Neural crest cell (in vitro differentiated cells): ENCODE measurements around the gene RUVBL1. TPM values are rescaled to one million over a fixed set of nuclear protein-coding genes. Genes with fewer than 3 reads are reported as not detected.

Experiments used
- DNase-seq: peaks from one replicate; pipeline ENCODE4 v3.0.0; 2021; ENCODE audit warnings: low read depth, mixed read lengths, low spot score
- H3K27ac Mint-ChIP-seq: one replicate; pipeline ENCODE4 v1.8.0; 2021; ENCODE audit warnings: mild to moderate bottlenecking, mixed read lengths; ENCODE audit not compliant: unreplicated experiment
- H3K27me3 Mint-ChIP-seq: 2 replicates; pipeline ENCODE4 v1.8.0; 2021; ENCODE audit warnings: low read depth, mild to moderate bottlenecking, mixed read lengths
- H3K36me3 Mint-ChIP-seq: 2 replicates; pipeline ENCODE4 v1.8.0; 2021; ENCODE audit warnings: low read depth, mild to moderate bottlenecking, mixed read lengths
- H3K4me1 Mint-ChIP-seq: 2 replicates; pipeline ENCODE4 v1.8.0; 2021; ENCODE audit warnings: mixed read lengths
- H3K4me3 Mint-ChIP-seq: one replicate; pipeline ENCODE4 v1.8.0; 2021; ENCODE audit warnings: mild to moderate bottlenecking, mixed read lengths
- H3K9me3 Mint-ChIP-seq: 2 replicates; pipeline ENCODE4 v1.8.0; 2021; ENCODE audit warnings: mixed read lengths
- CTCF ChIP-seq: fragments of 200-600 bp; sonication (generic); conservative IDR thresholded peaks from 2 replicates; pipeline ENCODE4 v1.5.0; 2021; ENCODE audit warnings: antibody characterized with exemption, mild to moderate bottlenecking
- total RNA-seq: library from RNA; stranded (reverse); gene quantifications from 2 replicates; pipeline ENCODE4 v1.2.1, GENCODE V29; 2021

The RUVBL1 gene
- total RNA-seq, 1 donor from 2014 or later: 93.1 TPM

GRCh38 chr3:128056258-128056657 lies 67.4 kb downstream of the RUVBL1 start:
- Mint-ChIP-seq H3K4me1 (peaks cover 35% of the 10 kb centered on the region), H3K27ac (no peak overlapping the region), H3K27me3 (no peaks in the 10 kb centered on the region), H3K36me3 (peaks cover 11% of the 10 kb centered on the region), H3K9me3 (no peaks in the 10 kb centered on the region), H3K4me3 (no peak overlapping the region)
- no peak for DNase-seq
- no peak for TF ChIP-seq CTCF

GRCh38 chr3:128054367-128054766 lies 69.2 kb downstream of the RUVBL1 start:
- no peak for TF ChIP-seq CTCF
- peaks cover 2% of the 10 kb centered on the region for H3K36me3 Mint-ChIP-seq
- H3K27me3 Mint-ChIP-seq: no peaks in the 10 kb centered on the region
- H3K9me3 Mint-ChIP-seq: no peaks in the 10 kb centered on the region
- H3K4me3 Mint-ChIP-seq: peak overlapping the region; percentile 98
- DNase-seq: no peak
- peaks cover 39% of the 10 kb centered on the region for H3K4me1 Mint-ChIP-seq
- no peak overlapping the region for H3K27ac Mint-ChIP-seq

GRCh38 chr3:128053614-128054013 lies 70.0 kb downstream of the RUVBL1 start:
- peak overlapping the region; percentile 51 for H3K27ac Mint-ChIP-seq

GRCh38 chr3:128052595-128053351 lies 70.8 kb downstream of the RUVBL1 start:
- Mint-ChIP-seq H3K4me1 (peaks cover 39% of the 10 kb centered on the region), H3K36me3 (peaks cover 2% of the 10 kb centered on the region), H3K27ac (peak overlapping the region; percentile 99), H3K27me3 (peaks cover 12% of the 10 kb centered on the region), H3K9me3 (no peaks in the 10 kb centered on the region), H3K4me3 (peak overlapping the region; percentile 98)
- no peak for DNase-seq
- no peak for TF ChIP-seq CTCF

More at GRCh38 chr3:128053614-128054013, 70.0 kb downstream of the RUVBL1 start:
- peaks cover 4% of the 10 kb centered on the region for H3K27me3 Mint-ChIP-seq
- H3K36me3 Mint-ChIP-seq: peaks cover 2% of the 10 kb centered on the region
- DNase-seq: no peak
- H3K4me1 Mint-ChIP-seq: peaks cover 39% of the 10 kb centered on the region
- no peak for TF ChIP-seq CTCF
- no peaks in the 10 kb centered on the region for H3K9me3 Mint-ChIP-seq
- peak overlapping the region; percentile 98 for H3K4me3 Mint-ChIP-seq

GRCh38 chr3:128051837-128052594 lies 71.6 kb downstream of the RUVBL1 start, which contains the start of gene SEC61A1:
Gene SEC61A1 (plus strand): TSS chr3:128052437. CDS start chr3:128052553, 116 bp downstream.
- peak; percentile 85 for DNase-seq
- TF ChIP-seq CTCF: no peak
- Mint-ChIP-seq H3K4me1 (peaks cover 39% of the 10 kb centered on the region), H3K9me3 (no peaks in the 10 kb centered on the region), H3K36me3 (peaks cover 2% of the 10 kb centered on the region), H3K4me3 (peak within 1 kb of the TSS; percentile 98), H3K27me3 (peaks cover 14% of the 10 kb centered on the region), H3K27ac (peak within 1 kb of the TSS; percentile 99)
